Uterus (tissue), 4 donors: ENCODE measurements around the gene CFAP251. TPM values are rescaled to one million over a fixed set of nuclear protein-coding genes. Genes with fewer than 3 reads are reported as not detected.

Experiments
- DNase-seq, 2 donors: peaks; one replicate each; pipeline ENCODE4 v3.0.0-alpha.2; 2019 to 2020
- H3K27ac ChIP-seq, 2 donors: fragments of 200-600 bp; sonication (generic); 1 replicate in 1 of 2; 2 replicates in 1 of 2; pipeline ENCODE4 v1.5.1; 2016 to 2018
- H3K27me3 ChIP-seq, 2 donors: fragments of 200-600 bp; sonication (generic); one replicate each; pipeline ENCODE4 v1.5.1; 2018 to 2019; ENCODE audit warnings: control low read depth in 1 of 2
- H3K36me3 ChIP-seq, 2 donors: fragments of 200-600 bp; sonication (generic); one replicate each; pipeline ENCODE4 v1.5.1; 2019; ENCODE audit warnings: control low read depth in 1 of 2
- H3K4me1 ChIP-seq, 2 donors: fragments of 200-600 bp; sonication (generic); one replicate each; pipeline ENCODE4 v1.5.1; 2018 to 2019; ENCODE audit warnings: control low read depth in 1 of 2
- H3K4me3 ChIP-seq, 2 donors: fragments of 200-600 bp; sonication (generic); 1 replicate in 1 of 2; 2 replicates in 1 of 2; pipeline ENCODE4 v1.5.1; 2018 to 2019; ENCODE audit warnings: mild to moderate bottlenecking in 1 of 2
- H3K9me3 ChIP-seq, 2 donors: fragments of 200-600 bp; sonication (generic); one replicate each; pipeline ENCODE4 v1.5.1; 2019; ENCODE audit warnings: control low read depth in 1 of 2
- POLR2A ChIP-seq, 2 donors: fragments of 450-650 bp; IDR thresholded peaks; one replicate each; pipeline ENCODE4 v1.6.1; 2016; ENCODE audit warnings: antibody characterized with exemption in 2 of 2, mild to moderate bottlenecking in 1 of 2, moderate library complexity in 1 of 2
- intact Hi-C: fragments of 100-400 bp; cut with DNase I; formaldehyde crosslinking; loops from one replicate; pipeline ENCODE4 v1.15.1; 2023; ENCODE audit warnings: low total_unique reads
- total RNA-seq, 4 donors: library from RNA; depleted of rRNA in 3 of 4; stranded (reverse); fragments of >200 nt in 3 of 4; gene quantifications; one replicate each; pipeline versions ENCODE4 v1.1.0 to v1.2.4, GENCODE V29; 2014 to 2023
- TF ChIP-seq, protein P1 (sequence below), 4 experiments: fragments of 200-600 bp in 2 of 4; fragments of 450-650 bp in 2 of 4; sonication (generic) in 2 of 4; IDR thresholded peaks; one replicate each; pipeline ENCODE4 v1.5.1; 2016 to 2019; ENCODE audit warnings: antibody characterized with exemption in 4 of 4, mild to moderate bottlenecking in 2 of 4, moderate library complexity in 1 of 4
- donor health status: DM: yes; HTN: yes; CAD: no.

Gene CFAP251
- total RNA-seq, 4 donors from 2014 or later, result 5.9 to 135 (median 12.7) TPM

DNA sequence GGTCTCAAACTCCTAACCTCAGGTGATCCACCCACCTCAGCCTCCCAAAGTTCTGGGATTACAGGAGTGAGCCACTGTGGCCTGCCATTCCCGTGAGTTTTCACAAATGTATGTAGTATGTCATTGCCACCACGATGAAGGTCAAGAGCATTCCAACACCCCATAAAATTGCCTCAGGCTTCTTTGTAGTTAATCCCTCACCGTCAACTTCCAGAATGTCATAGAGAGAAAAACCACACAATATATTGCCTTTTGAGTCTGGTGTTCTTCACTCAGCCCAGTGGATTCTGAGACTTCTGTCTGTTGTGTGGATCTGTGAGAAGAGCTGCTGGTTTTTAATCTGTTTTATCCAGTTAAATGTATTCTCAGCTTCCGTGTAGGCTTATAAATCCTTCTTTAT lies 12.6 kb upstream of the CFAP251 start:
- DNase-seq, result no peak
- no peaks in the 10 kb centered on the region for H3K4me1 ChIP-seq
- no peak overlapping the region for H3K4me3 ChIP-seq
- TF ChIP-seq, protein P1, sequence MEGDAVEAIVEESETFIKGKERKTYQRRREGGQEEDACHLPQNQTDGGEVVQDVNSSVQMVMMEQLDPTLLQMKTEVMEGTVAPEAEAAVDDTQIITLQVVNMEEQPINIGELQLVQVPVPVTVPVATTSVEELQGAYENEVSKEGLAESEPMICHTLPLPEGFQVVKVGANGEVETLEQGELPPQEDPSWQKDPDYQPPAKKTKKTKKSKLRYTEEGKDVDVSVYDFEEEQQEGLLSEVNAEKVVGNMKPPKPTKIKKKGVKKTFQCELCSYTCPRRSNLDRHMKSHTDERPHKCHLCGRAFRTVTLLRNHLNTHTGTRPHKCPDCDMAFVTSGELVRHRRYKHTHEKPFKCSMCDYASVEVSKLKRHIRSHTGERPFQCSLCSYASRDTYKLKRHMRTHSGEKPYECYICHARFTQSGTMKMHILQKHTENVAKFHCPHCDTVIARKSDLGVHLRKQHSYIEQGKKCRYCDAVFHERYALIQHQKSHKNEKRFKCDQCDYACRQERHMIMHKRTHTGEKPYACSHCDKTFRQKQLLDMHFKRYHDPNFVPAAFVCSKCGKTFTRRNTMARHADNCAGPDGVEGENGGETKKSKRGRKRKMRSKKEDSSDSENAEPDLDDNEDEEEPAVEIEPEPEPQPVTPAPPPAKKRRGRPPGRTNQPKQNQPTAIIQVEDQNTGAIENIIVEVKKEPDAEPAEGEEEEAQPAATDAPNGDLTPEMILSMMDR (IDR thresholded peaks at IDR 0.05), result no peak
- no peak for TF ChIP-seq POLR2A (IDR thresholded peaks at IDR 0.05)
- intact Hi-C loops, result no loop called here
- H3K36me3 ChIP-seq, result no peaks in the 10 kb centered on the region
- H3K27me3 ChIP-seq, result no peaks in the 10 kb centered on the region
- H3K9me3 ChIP-seq, result no peaks in the 10 kb centered on the region
- no peak overlapping the region for H3K27ac ChIP-seq

DNA sequence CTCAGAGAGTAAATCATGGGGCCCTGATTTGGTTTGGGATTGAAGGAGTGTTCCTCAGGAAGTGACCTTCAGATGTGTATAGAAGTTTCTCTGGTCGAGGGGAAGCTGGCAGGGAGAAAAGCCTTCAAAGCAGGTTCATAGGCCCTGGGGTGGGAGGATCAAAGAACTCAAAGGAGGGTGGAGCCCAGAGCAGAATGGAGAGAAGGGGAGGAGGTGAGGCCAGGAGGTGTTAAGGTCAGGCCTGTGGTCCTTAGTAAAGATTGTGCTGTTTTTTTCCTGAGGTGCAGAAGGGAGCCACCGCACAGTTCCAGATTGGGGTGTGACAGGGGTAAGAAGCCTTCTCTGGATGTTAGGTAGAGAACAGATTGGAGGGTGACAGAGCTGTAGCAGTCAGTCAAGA lies 9.7 kb upstream of the CFAP251 start:
- Histone ChIP-seq H3K4me1 (no peaks in the 10 kb centered on the region), H3K27me3 (no peaks in the 10 kb centered on the region), H3K4me3 (no peak overlapping the region), H3K27ac (no peak overlapping the region), H3K9me3 (no peaks in the 10 kb centered on the region), H3K36me3 (no peaks in the 10 kb centered on the region)
- no peak for DNase-seq
- no peak for TF ChIP-seq POLR2A (IDR thresholded peaks at IDR 0.05)
- TF ChIP-seq, protein P1 (IDR thresholded peaks at IDR 0.05), result no peak
- intact Hi-C loops, result no loop called here

DNA sequence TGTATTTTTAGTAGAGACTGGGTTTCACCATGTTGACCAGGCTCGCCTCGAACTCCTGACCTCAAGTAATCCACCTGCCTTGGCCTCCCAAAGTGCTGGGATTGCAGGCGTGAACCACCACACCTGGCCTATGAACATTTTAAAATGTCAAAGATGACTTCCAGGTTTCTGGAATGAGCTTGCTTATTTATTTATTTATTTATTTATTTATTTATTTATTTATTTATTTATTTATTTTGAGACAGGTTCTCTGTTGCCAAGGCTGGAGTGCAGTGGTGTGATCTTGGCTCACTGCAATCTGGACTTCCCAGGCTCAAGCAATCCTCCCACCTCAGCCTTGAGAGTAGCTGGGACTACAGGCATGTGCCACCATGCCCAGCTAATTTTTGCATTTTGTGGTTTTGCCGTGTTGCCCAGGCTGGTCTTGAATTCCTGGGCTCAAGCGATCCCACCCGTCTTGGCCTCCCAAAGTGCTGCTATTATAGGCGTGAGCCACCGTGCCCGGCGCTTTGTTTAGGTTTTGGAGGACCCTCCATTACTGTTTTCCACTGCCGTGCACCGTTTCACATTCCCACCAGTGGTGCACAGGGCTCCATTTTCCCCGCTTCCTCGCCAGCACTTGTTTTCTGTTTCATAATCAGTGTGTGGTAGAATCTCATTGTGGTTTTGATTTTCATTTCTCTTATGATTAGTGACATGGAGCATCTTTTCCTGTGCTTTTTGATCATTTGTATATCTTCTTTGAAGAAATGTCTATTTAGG lies 6.4 kb upstream of the CFAP251 start:
- Histone ChIP-seq H3K27ac (no peak overlapping the region), H3K36me3 (no peaks in the 10 kb centered on the region), H3K27me3 (no peaks in the 10 kb centered on the region), H3K9me3 (no peaks in the 10 kb centered on the region), H3K4me1 (no peaks in the 10 kb centered on the region), H3K4me3 (no peak overlapping the region)
- intact Hi-C loops, result no loop called here
- DNase-seq, result no peak
- no peak for TF ChIP-seq POLR2A (IDR thresholded peaks at IDR 0.05)
- TF ChIP-seq, protein P1 (IDR thresholded peaks at IDR 0.05), result no peak

DNA sequence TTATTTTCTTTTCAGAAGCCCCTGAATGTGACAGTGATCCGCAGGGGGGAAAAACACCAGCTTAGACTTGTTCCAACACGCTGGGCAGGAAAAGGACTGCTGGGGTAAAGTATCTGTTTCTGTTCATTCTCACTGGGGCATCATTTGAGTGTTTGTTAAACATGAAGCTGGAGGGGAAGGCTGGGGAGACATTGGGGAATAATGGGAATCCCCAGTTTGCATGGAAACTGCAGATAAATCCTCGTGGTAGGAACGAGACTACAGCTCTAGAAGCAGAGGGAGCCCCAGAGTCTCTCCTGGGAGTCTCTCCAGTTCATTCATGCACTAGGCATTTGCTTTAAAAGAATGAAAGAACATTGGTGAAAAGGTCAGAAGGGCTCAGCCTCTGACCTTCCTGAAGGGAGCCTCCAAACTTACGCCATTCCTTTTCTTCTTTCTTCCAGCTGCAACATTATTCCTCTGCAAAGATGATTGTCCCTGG lies 2.5 kb upstream of the CFAP251 start:
- H3K36me3 ChIP-seq, result no peaks in the 10 kb centered on the region
- H3K4me1 ChIP-seq, result no peaks in the 10 kb centered on the region
- no peak overlapping the region for H3K27ac ChIP-seq
- H3K9me3 ChIP-seq, result no peaks in the 10 kb centered on the region
- H3K27me3 ChIP-seq, result no peaks in the 10 kb centered on the region
- no peak for DNase-seq
- H3K4me3 ChIP-seq, result no peak overlapping the region
- intact Hi-C loops, result no loop called here
- no peak for TF ChIP-seq POLR2A (IDR thresholded peaks at IDR 0.05)
- TF ChIP-seq, protein P1 (IDR thresholded peaks at IDR 0.05), result no peak

DNA sequence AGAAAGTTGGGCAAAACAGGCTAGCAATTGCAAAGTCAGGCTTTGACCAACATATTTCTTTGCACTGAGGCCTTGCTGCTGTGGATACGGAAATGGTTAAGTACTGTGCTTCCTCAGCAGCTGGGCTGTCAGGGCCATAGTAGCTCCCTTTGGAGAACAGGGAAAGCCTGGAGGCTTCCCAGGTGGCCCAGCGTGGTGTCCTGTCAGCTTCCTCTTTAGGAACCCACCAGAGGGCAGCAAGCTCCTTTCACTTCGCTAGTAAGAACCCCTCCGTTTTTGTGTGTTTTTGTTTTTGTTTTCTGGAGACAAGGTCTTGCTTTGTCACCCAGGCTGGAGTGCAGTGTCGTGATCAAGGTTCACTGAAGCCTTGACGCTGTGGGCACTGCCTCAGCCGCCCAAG lies 1.7 kb upstream of the CFAP251 start:
- Histone ChIP-seq H3K9me3 (no peaks in the 10 kb centered on the region), H3K27me3 (no peaks in the 10 kb centered on the region), H3K27ac (no peak overlapping the region), H3K36me3 (no peaks in the 10 kb centered on the region), H3K4me3 (no peak overlapping the region), H3K4me1 (no peaks in the 10 kb centered on the region)
- intact Hi-C loops, result no loop called here
- DNase-seq, result peak; percentile 25 to 41
- no peak for TF ChIP-seq POLR2A (IDR thresholded peaks at IDR 0.05)
- TF ChIP-seq, protein P1 (IDR thresholded peaks at IDR 0.05), result no peak
